Right forelimb (tissue), 1 donor: ENCODE results near the gene LAMA4.

ENCODE experiments used
- DNase-seq: peaks from one replicate; pipeline ENCODE4 v3.0.0-alpha.2; 2018

Gene LAMA4

DNA sequence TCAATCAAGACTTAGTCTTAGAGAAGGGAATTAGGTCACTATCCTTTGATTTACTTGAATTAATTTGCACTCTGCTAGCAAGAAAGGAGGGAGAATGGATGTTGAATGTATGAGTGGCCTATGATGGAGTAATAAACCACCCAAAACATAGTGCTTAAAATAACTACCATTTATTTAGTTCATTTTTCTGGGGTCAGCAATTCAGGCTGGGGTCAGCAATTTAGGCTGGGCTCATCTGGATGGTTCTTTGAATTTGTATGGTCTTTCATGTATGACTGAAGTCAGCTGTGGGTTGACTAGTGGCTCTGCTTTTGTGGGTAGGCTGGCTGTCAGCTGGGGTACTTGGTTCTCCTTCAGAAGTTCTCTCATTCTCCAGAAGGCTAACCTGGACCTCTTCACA is 21.0 kb upstream of the LAMA4 start:
- no peak for DNase-seq

GRCh38 chr6:112274774-112275173 is 20.4 kb upstream of the LAMA4 start:
- no peak for DNase-seq

GRCh38 chr6:112272799-112273198 is 18.4 kb upstream of the LAMA4 start:
- no peak for DNase-seq

DNA sequence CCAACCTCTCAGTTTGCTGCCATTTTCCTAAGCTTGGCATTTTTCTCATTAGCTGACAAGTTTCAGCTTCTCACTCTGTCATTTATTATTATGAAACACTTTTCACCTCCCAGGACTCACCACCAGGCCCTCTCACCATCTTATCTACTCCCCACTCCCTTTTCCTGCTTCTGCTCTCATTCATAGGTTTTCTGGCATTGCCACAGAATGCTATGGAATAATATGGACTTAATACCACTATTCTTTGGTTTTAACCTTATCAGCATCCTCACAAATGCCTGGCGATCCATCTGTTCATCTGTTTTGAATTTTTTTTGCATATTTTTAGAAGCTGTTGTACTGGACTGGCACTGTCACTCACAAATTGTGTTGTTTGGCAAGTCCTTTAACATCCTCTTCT is 16.4 kb upstream of the LAMA4 start:
- DNase-seq, result no peak

- DNase-seq, result no peak
Measured at GRCh38 chr6:112269979-112270566, 15.7 kb upstream of the LAMA4 start.

GRCh38 chr6:112269114-112269513 is 14.7 kb upstream of the LAMA4 start:
- DNase-seq, result no peak

DNA sequence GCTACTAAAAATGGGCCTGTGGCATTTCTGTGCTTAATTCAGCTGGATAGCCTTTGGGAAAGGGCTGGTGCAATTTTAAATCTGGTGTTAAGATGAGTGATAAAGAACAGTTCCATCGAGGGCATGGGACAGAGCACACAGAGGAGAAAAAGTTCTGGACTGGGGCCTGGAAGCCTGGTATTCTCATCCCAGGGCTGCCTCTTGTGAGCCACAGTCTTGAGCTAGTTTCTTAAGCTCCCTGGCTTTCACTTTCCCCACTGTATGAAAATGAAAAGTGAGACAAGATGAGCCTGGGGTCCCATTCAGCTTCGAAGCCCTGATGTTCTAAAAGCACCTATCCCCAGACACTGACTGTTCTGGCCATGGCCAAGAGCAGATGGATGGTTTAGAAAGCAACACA is 14.3 kb upstream of the LAMA4 start:
- DNase-seq, result no peak

DNA sequence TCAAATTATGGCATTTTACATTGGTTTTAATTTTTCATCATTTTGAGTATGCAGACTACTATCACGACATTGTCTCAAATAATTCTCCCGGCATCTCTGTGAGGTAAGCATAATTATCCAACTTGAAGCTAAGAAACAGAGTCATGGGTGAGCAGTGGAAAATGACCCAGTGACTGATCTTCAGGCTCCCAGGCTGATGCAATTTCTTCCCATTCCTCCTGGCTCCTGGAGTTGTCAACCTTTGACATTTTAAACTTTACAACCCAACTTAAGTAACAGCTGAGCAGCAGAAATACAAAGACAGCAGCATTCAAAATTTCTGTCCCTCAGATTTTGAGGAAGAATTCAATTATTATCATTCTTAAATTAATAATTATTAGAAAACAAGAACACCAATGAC is 13.7 kb upstream of the LAMA4 start:
- no peak for DNase-seq

GRCh38 chr6:112266331-112266730 is 12.0 kb upstream of the LAMA4 start:
- DNase-seq, result no peak

DNA sequence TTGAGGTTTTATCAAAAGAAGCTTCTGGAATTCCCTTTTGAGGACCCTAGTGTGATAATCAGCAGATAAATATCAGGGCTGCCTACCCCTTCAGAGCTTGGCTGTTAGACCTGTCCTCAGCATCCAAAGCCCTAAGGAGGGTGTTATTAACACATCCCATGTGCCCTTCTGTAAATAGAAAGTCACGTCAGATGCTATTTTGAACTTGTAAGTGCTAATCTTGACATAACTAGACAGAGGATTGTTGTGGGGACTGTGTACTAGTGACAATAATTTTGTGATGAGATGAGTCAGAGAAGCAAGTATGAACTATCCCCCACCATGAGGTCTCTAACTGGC is 4.9 kb upstream of the LAMA4 start:
- DNase-seq, result no peak

GRCh38 chr6:112258642-112259336 is 4.4 kb upstream of the LAMA4 start:
- DNase-seq, result no peak

- no peak for DNase-seq
Measured at GRCh38 chr6:112257178-112257855, 3.0 kb upstream of the LAMA4 start.

- DNase-seq, result no peak
Measured at GRCh38 chr6:112254921-112255320, 554 bp upstream of the LAMA4 start.

DNA sequence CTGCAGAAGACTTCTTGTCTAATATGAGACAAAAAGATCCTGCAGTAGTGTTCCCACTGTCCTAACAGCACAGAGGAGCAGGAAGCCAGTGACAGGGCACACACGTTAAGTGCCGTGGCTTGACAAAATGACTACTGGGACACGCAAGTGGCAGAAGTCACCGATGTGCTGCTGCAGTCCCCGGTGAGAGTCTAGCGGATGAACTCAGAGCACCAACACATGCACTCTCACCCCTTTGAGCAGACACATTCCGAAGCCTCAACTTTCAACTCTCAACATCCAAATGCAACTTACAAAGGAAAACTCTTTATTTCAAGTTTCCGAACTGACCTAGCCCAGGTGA is 898 bp downstream of the LAMA4 start:
- peak; percentile 52 for DNase-seq

DNA sequence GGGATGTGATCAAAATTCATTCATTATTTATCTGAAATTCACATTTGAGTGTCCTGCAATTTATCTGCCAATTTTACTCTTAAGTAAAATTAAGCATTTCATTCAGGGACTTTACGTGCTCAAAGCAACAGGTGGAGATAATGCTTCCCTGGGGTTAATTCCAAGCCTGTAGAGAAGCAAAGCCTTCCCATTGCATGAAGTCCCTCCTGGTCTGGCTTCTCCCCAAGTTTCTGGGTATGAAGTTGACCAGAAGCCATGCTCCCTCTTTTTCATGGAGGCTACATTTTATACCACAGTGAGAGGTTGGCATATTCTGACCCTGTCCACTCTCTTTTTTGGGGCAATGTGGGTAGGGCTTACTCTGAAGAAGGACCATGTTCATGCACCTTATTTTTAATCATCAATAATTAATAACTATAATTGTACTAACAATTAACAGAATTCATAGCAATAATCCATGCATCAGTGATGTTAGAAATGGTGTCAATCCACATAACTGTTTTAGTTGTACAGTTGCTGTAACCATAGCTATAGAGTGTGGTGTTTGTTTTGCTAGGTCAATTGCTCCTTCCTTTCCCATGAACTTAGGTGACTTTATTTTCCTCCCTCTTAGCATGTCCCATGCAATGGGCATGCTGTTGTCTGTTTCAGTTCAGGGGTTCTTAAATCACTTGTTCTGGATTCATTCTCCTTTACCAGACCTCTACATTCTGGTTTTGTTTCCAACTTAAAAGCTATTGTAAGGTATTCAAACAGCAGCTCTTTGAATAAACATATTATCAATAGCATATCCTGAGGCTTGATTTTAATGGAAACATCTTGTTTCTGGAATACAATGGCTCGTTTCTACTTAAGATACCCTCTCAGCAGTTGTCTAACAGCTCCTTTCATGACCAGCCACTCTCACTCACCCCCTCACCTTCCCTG is 1.5 kb downstream of the LAMA4 start:
- DNase-seq, result peak; percentile 60

DNA sequence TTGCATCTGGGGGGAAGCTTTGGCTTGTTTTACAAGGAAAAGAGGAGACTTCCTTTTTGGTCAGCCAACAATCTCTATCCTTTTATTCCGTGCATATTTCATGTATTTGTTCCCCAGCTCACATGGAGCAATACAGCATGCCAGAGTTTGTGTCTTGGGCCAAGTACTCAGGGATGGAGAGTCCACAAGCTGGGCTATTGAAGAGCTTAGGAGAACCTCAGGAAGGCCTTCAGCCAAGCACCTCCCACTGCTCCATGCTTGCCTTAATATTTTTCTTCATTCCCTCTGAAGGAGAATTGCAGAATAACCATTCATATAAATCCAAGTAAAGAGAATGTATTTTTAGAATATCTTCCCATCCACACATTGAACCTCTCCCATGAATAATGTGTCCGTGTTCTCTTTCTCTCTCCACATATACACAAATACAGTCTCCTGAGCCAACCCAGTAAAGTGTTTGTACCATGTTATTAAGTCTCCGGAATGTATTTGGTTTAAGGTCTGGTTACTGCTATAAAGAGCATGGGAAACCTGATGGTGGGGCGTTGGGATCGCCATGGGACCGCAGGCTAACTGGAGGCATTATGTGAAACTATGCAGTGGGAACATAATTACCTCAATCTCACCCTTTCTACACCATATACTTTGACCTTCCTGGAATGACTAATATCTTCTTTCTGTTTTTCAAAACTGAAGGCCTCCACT is 3.0 kb downstream of the LAMA4 start:
- DNase-seq, result peak; percentile 76

- no peak for DNase-seq
Measured at GRCh38 chr6:112249489-112249888, 4.9 kb downstream of the LAMA4 start.

GRCh38 chr6:112247275-112247674 is 7.1 kb downstream of the LAMA4 start:
- no peak for DNase-seq

GRCh38 chr6:112245511-112246203 is 8.7 kb downstream of the LAMA4 start:
- DNase-seq, result no peak

- DNase-seq, result no peak
Measured at GRCh38 chr6:112243861-112244827, 10.2 kb downstream of the LAMA4 start.

- no peak for DNase-seq
Measured at GRCh38 chr6:112241820-112242429, 12.4 kb downstream of the LAMA4 start.
